Fibroblast of the conjunctiva (primary cell): ENCODE measurements around the gene AKT3.
"Not testable (repeated sequence)": the region's sequence is repeated elsewhere in the genome, so short reads cannot be mapped to it uniquely, and the experiment has no call there.

ENCODE experiments used
- DNase-seq: peaks from one replicate; pipeline ENCODE4 v3.0.0-alpha.2; 2010; ENCODE audit warnings: low read depth

AKT3 gene

GRCh38 chr1:243850202-243850451 lies at the start of gene AKT3:
AKT3 (minus strand) TSS chr1:243850243; CDS start chr1:243843170, 7,073 bp downstream.
- no peak for DNase-seq

- no peak for DNase-seq
Observed at GRCh38 chr1:243898278-243898677, 48.2 kb upstream of the AKT3 start.

- no peak for DNase-seq
Observed at GRCh38 chr1:243896313-243896712, 46.3 kb upstream of the AKT3 start.

GRCh38 chr1:243892456-243892855 lies 42.4 kb upstream of the AKT3 start:
- no peak for DNase-seq

- peak; percentile 83 for DNase-seq
Observed at GRCh38 chr1:243890576-243890975, 40.5 kb upstream of the AKT3 start.

- DNase-seq = no peak
Observed at GRCh38 chr1:243885806-243886205, 35.8 kb upstream of the AKT3 start.

- no peak for DNase-seq
Observed at GRCh38 chr1:243884603-243885002, 34.6 kb upstream of the AKT3 start.

- DNase-seq = peak; percentile 17
Observed at GRCh38 chr1:243883551-243883950, 33.5 kb upstream of the AKT3 start.

- DNase-seq = no peak
Observed at GRCh38 chr1:243882276-243882675, 32.2 kb upstream of the AKT3 start.

GRCh38 chr1:243877058-243877457 lies 27.0 kb upstream of the AKT3 start:
- DNase-seq = not testable (repeated sequence)

- no peak for DNase-seq
Observed at GRCh38 chr1:243855616-243856318, 5.7 kb upstream of the AKT3 start.

- no peak for DNase-seq
Observed at GRCh38 chr1:243851765-243852164, 1.7 kb upstream of the AKT3 start.

- DNase-seq = no peak
Observed at GRCh38 chr1:243851257-243851756, 1.3 kb upstream of the AKT3 start.

GRCh38 chr1:243850452-243851256 lies 611 bp upstream of the AKT3 start:
- no peak for DNase-seq

GRCh38 chr1:243849421-243850201 lies 432 bp downstream of the AKT3 start:
- DNase-seq = no peak

GRCh38 chr1:243848858-243849420 lies 1.1 kb downstream of the AKT3 start:
- no peak for DNase-seq

GRCh38 chr1:243848165-243848857 lies 1.7 kb downstream of the AKT3 start:
- no peak for DNase-seq

GRCh38 chr1:243846761-243847160 lies 3.3 kb downstream of the AKT3 start:
- DNase-seq = no peak

- no peak for DNase-seq
Observed at GRCh38 chr1:243845888-243846287, 4.2 kb downstream of the AKT3 start.

- DNase-seq = no peak
Observed at GRCh38 chr1:243844186-243844585, 5.9 kb downstream of the AKT3 start.

- DNase-seq = no peak
Observed at GRCh38 chr1:243842978-243843511, 7.0 kb downstream of the AKT3 start.

- DNase-seq = no peak
Observed at GRCh38 chr1:243842161-243842560, 7.9 kb downstream of the AKT3 start.
